Measurements from ENCODE around the gene DGCR8. TPM values are rescaled to one million over a fixed set of nuclear protein-coding genes. Genes with fewer than 3 reads are reported as not detected.
A peak's percentile ranks its signal among the peaks of the same experiment; 100 is the strongest.

Gene DGCR8
- total RNA-seq, 4 donors from 2014 or later: 13.7 to 33.8 (median 18.7) TPM

DNA sequence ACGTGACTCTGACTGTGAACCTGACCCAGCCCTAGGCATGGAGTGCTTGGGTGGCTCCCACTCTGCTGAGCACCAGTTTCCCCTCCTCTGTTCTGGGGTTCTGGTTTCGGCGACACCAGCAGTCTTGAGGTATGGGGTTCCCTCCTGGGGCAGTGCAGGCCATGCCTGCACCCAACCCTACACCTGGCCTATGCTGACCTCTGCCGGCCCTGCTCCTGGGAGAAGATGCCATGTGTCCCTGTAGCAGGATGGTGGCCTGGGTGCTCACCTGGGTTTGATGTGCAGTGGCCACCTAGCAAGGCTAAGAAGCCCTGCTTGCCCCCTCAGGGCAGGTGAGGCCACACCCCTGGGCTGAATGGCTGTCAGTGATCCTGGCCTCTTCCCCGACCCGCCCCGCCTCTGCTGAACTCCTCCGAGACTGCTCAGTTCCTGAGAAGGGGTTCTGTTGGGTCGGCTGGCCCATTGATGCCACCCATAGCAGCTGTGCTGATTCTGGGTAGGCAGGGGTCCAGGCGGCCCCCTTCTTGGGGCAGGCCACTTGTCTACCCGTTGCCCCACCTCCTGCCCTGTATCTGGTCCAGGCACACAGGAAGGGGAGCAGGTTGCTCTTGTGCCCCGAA lies 54.0 kb downstream of the DGCR8 start:
- Histone ChIP-seq H3K36me3 (peaks cover 0 to 2% (median 0%) of the 10 kb centered on the region in 3 donors), H3K4me1 (peaks cover 39 to 79% (median 65%) of the 10 kb centered on the region in 3 donors), H3K9me3 (no peaks in the 10 kb centered on the region), H3K4me3 (no peak overlapping the region), H3K27ac (no peak overlapping the region), H3K27me3 (no peaks in the 10 kb centered on the region)
- intact Hi-C loops (cut with DNase I): no loop called here
- no peak for DNase-seq
- no peak for TF ChIP-seq POLR2A (IDR thresholded peaks at IDR 0.05)
- TF ChIP-seq, protein P1, sequence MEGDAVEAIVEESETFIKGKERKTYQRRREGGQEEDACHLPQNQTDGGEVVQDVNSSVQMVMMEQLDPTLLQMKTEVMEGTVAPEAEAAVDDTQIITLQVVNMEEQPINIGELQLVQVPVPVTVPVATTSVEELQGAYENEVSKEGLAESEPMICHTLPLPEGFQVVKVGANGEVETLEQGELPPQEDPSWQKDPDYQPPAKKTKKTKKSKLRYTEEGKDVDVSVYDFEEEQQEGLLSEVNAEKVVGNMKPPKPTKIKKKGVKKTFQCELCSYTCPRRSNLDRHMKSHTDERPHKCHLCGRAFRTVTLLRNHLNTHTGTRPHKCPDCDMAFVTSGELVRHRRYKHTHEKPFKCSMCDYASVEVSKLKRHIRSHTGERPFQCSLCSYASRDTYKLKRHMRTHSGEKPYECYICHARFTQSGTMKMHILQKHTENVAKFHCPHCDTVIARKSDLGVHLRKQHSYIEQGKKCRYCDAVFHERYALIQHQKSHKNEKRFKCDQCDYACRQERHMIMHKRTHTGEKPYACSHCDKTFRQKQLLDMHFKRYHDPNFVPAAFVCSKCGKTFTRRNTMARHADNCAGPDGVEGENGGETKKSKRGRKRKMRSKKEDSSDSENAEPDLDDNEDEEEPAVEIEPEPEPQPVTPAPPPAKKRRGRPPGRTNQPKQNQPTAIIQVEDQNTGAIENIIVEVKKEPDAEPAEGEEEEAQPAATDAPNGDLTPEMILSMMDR (IDR thresholded peaks at IDR 0.05): no peak
- WGBS, 2 donors: 43 to 67% methylated on average over 3 to 6 of the region's 12 CpGs

DNA sequence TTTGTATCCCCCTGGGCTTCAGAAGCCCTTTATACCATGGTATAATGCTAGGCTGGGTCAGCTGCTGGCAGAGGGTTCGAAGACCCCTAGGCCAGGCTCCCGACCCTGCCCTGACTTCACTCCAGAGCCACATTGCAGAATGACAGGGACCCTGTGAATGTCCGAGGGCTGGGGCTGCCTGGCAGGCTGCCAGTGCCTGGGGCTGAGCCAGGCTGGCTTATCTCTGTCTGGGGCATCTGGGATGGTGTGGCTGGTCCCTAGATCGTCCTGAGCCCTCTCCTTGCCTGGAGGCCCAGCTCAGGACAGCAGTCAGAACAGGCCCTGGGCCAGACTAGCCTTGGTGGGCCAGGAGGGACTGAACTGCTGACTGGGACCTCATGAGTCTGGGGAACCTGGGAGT lies 55.2 kb downstream of the DGCR8 start:
- intact Hi-C loops (cut with DNase I): no loop called here
- Histone ChIP-seq H3K4me1 (peaks cover 39 to 78% (median 65%) of the 10 kb centered on the region in 3 donors), H3K4me3 (no peak overlapping the region), H3K36me3 (peaks cover 0 to 14% (median under 1%) of the 10 kb centered on the region in 3 donors), H3K9me3 (no peaks in the 10 kb centered on the region), H3K27me3 (no peaks in the 10 kb centered on the region), H3K27ac (peak overlapping the region in 1 of 4 donors; percentile 9)
- DNase-seq: no peak
- TF ChIP-seq, protein P1 (IDR thresholded peaks at IDR 0.05): no peak
- TF ChIP-seq POLR2A (IDR thresholded peaks at IDR 0.05): no peak
- 80% methylated on average over 2 of the region's 4 CpGs; no CpG with 5 or more reads in 1 of the 2 donors for WGBS, 2 donors

DNA sequence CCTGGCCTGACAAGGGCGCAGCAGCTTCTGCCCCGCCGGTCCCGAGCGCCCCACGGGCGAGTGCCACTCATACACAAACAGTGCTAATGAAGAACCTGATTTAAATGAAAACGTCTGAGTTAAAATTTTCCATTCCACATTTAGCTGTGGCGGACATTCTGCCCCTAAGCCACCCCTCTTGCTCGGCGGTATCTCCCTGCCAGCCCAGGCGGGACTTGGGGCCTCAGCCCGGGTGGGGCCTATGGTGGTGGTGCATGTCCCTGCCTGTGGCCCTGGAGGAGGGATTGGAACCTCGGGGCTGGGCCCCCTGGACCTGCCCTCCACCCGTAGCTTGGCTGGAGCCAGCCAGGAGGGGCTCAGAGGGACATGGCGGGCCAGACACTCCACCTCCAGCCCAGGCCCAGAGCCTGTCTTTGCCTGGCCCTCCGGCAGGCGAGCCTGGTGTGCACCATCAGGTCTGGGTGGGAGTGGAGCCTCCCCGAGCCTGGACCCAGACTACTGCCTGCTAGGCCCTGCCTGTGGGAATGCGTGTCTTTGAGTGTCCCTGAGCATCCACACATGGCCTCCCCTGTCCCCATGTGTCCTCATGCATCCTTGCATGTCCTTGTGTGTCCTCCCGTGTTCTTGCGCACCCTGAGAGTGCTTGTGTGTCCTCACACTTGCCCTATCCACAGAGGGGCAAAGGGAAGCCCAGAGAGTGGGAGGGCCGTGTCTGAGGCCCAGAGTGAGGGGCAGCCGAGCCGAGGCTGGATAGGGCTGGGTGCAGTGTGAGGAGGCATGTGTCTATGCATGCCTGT lies 56.0 kb downstream of the DGCR8 start:
- no peaks in the 10 kb centered on the region for H3K9me3 ChIP-seq
- no peak overlapping the region for H3K4me3 ChIP-seq
- peaks cover 0 to 22% (median 4%) of the 10 kb centered on the region in 3 donors for H3K36me3 ChIP-seq
- peak overlapping the region in 1 of 4 donors; percentile 9 for H3K27ac ChIP-seq
- 33 to 54% methylated on average over 3 to 7 of the region's 25 CpGs for WGBS, 2 donors
- no peak for DNase-seq
- no peaks in the 10 kb centered on the region for H3K27me3 ChIP-seq
- intact Hi-C loops (cut with DNase I): no loop called here
- no peak for TF ChIP-seq POLR2A (IDR thresholded peaks at IDR 0.05)
- TF ChIP-seq, protein P1 (IDR thresholded peaks at IDR 0.05): no peak
- peaks cover 34 to 71% (median 59%) of the 10 kb centered on the region in 3 donors for H3K4me1 ChIP-seq

DNA sequence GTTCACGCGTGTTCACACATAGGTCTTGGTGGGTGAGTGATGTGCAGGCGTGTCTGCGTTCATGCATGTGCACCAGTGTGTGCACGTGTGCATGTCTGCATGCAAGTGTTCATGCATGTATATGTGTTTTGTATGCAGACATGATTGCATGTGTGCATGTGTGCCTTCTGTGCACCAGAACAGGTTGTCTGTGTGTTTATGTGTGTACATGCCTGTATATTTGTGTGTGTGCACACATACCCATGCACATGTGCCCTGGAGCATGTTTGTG lies 56.5 kb downstream of the DGCR8 start:
- intact Hi-C loops (cut with DNase I): no loop called here
- no peak for DNase-seq
- Histone ChIP-seq H3K9me3 (no peaks in the 10 kb centered on the region), H3K4me1 (peaks cover 34 to 68% (median 59%) of the 10 kb centered on the region in 3 donors), H3K36me3 (peaks cover 0 to 27% (median 4%) of the 10 kb centered on the region in 3 donors), H3K4me3 (no peak overlapping the region), H3K27ac (no peak overlapping the region), H3K27me3 (no peaks in the 10 kb centered on the region)
- no peak for TF ChIP-seq POLR2A (IDR thresholded peaks at IDR 0.05)
- TF ChIP-seq, protein P1 (IDR thresholded peaks at IDR 0.05): no peak
- 82 to 89% methylated on average over 4 to 5 of the region's 5 CpGs for WGBS, 2 donors

DNA sequence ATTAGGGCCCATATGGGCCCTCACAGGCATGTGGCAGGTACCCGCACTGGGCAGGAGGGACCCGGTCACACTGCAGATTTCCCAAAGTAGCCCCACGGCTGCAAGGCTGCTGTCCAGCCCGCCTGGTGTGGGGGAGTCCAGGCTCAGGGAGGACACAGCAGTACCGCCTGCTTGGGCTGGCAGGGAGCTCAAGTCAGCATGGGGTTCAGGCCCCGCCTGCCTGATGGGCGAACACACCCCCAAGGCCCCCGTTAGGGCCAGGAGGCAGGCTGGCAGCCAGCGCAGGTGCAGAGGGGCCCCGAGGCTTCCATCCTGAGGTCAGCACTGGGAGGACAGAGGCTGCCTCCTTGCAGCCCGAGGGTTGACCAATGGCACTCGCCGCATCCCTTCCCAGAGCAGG lies 57.1 kb downstream of the DGCR8 start:
- peaks cover 34 to 67% (median 59%) of the 10 kb centered on the region in 3 donors for H3K4me1 ChIP-seq
- DNase-seq: no peak
- WGBS, 2 donors: 71 to 100% methylated on average over 1 to 3 of the region's 13 CpGs
- H3K9me3 ChIP-seq: no peaks in the 10 kb centered on the region
- H3K36me3 ChIP-seq: peaks cover 0 to 33% (median 4%) of the 10 kb centered on the region in 3 donors
- H3K27me3 ChIP-seq: no peaks in the 10 kb centered on the region
- no peak overlapping the region for H3K4me3 ChIP-seq
- no peak overlapping the region for H3K27ac ChIP-seq
- TF ChIP-seq, protein P1 (IDR thresholded peaks at IDR 0.05): no peak
- TF ChIP-seq POLR2A (IDR thresholded peaks at IDR 0.05): no peak
- intact Hi-C loops (cut with DNase I): no loop called here

Measured in esophagus squamous epithelium (tissue), 5 donors.